Lung (tissue), 12 donors: Measurements from ENCODE around the gene GPS2. TPM values are rescaled to one million over a fixed set of nuclear protein-coding genes. Genes with fewer than 3 reads are reported as not detected.

Experiments
- ATAC-seq: fragments of 200-7000 bp; cut with Tn5 transposase; one replicate; pipeline ENCODE4 v1.9.1; 2020; ENCODE audit warnings: moderate number of reproducible peaks; ENCODE audit not compliant: insufficient read depth, low FRiP score
- DNase-seq, 3 donors: peaks; one replicate each; pipeline ENCODE4 v3.0.0-alpha.2; 2013 to 2017
- H3K27ac ChIP-seq, 2 donors: one replicate each; pipeline ENCODE4 v1.5.1; 2013; ENCODE audit warnings: mild to moderate bottlenecking in 2 of 2, moderate library complexity in 2 of 2, control low read depth in 1 of 2, inconsistent platforms in 1 of 2, low read depth in 1 of 2, low read length in 1 of 2
- H3K27me3 ChIP-seq, 3 donors: one replicate each; pipeline ENCODE4 v1.5.1; 2013; ENCODE audit warnings: low read length in 2 of 3; ENCODE audit not compliant: control insufficient read depth in 3 of 3, insufficient read depth in 3 of 3
- H3K36me3 ChIP-seq, 4 donors: one replicate each; pipeline ENCODE4 v1.5.1; 2013; ENCODE audit warnings: low read length in 4 of 4, mild to moderate bottlenecking in 1 of 4, moderate library complexity in 1 of 4; ENCODE audit not compliant: control insufficient read depth in 4 of 4, insufficient read depth in 4 of 4
- H3K4me1 ChIP-seq, 5 donors: one replicate each; pipeline ENCODE4 v1.5.1; 2013; ENCODE audit warnings: low read length in 5 of 5, mild to moderate bottlenecking in 2 of 5, moderate library complexity in 1 of 5; ENCODE audit not compliant: control insufficient read depth in 5 of 5, insufficient read depth in 5 of 5
- H3K4me3 ChIP-seq: one replicate; pipeline ENCODE4 v1.5.1; 2013; ENCODE audit warnings: mild to moderate bottlenecking, control low read depth, moderate library complexity
- H3K9ac ChIP-seq, 2 donors: one replicate each; pipeline ENCODE4 v1.5.1; 2013; ENCODE audit warnings: low read length in 2 of 2, control low read depth in 1 of 2; ENCODE audit not compliant: insufficient read depth in 1 of 2
- H3K9me3 ChIP-seq, 4 donors: one replicate each; pipeline ENCODE4 v1.5.1; 2013; ENCODE audit warnings: low read length in 3 of 4, mild to moderate bottlenecking in 1 of 4, moderate library complexity in 1 of 4; ENCODE audit not compliant: control insufficient read depth in 4 of 4, insufficient read depth in 3 of 4
- WGBS, 2 donors: extraction: QIAGEN DNeasy Blood & Tissue Kit; methylation state at CpG; one replicate each; pipeline ENCODE4 v1.1.7; 2013; 5-methylcytosine and 5-hydroxymethylcytosine counted together
- polyA plus RNA-seq, 2 donors: library from polyadenylated mRNA; stranded (reverse); fragments of 200-250 nt; gene quantifications; one replicate each; pipeline ENCODE4 v1.2.1, GENCODE V29; 2013
- total RNA-seq, 2 donors: library from RNA; depleted of rRNA in 1 of 2; stranded (reverse); fragments of >200 nt in 1 of 2; gene quantifications; one replicate each; pipeline ENCODE4 v1.2.1, GENCODE V29; 2014 to 2021
- TF ChIP-seq, protein P1 (sequence below): IDR thresholded peaks from 2 replicates; pipeline ENCODE4 v1.5.1; 2012; ENCODE audit warnings: mild to moderate bottlenecking; ENCODE audit errors: control extremely low read depth, extremely low read depth
- donor health status: control.
- donor health status: control.
- donor health status: Bipolar disorder and iron deficiency.
- donor health status: healthy.
- donor health status: DM: yes; HTN: yes; CAD: no.

GPS2 gene
- total and polyA plus RNA-seq, 4 donors, result 23.8 to 71.6 (median 62.8) TPM

- H3K27ac ChIP-seq, result no peak overlapping the region
- TF ChIP-seq, protein P1, sequence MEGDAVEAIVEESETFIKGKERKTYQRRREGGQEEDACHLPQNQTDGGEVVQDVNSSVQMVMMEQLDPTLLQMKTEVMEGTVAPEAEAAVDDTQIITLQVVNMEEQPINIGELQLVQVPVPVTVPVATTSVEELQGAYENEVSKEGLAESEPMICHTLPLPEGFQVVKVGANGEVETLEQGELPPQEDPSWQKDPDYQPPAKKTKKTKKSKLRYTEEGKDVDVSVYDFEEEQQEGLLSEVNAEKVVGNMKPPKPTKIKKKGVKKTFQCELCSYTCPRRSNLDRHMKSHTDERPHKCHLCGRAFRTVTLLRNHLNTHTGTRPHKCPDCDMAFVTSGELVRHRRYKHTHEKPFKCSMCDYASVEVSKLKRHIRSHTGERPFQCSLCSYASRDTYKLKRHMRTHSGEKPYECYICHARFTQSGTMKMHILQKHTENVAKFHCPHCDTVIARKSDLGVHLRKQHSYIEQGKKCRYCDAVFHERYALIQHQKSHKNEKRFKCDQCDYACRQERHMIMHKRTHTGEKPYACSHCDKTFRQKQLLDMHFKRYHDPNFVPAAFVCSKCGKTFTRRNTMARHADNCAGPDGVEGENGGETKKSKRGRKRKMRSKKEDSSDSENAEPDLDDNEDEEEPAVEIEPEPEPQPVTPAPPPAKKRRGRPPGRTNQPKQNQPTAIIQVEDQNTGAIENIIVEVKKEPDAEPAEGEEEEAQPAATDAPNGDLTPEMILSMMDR, result no peak
Measured at GRCh38 chr17:7317161-7317803, 2.1 kb upstream of the GPS2 start.

DNA sequence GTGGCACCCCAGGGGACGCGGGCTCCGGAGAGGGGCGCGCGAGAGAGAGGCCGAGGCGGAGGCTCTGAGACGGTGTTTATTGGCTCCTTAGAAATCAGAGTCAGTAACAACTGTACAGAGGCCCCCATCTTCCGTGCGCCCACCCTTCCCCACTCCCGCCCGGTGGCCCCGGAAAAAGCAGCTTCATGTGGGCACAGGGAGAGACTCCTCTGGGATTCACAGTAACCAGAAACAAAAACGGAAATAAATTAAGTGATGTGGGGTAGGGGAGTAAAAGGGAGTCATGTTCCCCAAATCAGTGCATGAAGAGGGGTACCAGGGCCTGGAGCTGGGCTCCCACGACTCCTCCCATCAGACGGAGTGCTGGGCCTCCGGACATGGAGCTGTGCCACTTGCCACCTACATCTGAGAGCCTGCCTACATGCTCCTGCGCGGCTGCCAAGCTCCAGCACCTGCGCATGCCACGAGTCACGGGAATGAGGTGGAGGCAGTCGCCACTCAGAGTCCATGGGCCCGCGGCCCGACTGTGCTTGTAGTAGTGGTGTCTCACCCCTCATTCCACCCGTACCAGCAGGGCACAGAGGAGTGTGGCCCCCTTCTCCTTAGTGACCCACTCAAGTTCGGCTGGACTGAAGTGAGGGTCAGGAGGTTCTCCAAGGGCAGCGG lies 543 bp upstream of the GPS2 start:
- no peaks in the 10 kb centered on the region for H3K27me3 ChIP-seq
- H3K4me1 ChIP-seq, result peaks cover 4 to 15% (median 9%) of the 10 kb centered on the region in 5 donors

More at GRCh38 chr17:7317161-7317803, 2.1 kb upstream of the GPS2 start:
- ATAC-seq (no peak), DNase-seq (no peak)
- no peak overlapping the region for H3K4me3 ChIP-seq
- peaks cover 4 to 15% (median 6%) of the 10 kb centered on the region in 5 donors for H3K4me1 ChIP-seq
- 87 to 88% methylated on average over 16 of the region's 16 CpGs for WGBS, 2 donors
- H3K27me3 ChIP-seq, result no peaks in the 10 kb centered on the region
- H3K9ac ChIP-seq, result no peak overlapping the region
- H3K36me3 ChIP-seq, result peaks cover 4 to 59% (median 37%) of the 10 kb centered on the region in 4 donors
- H3K9me3 ChIP-seq, result no peaks in the 10 kb centered on the region

GRCh38 chr17:7313890-7314718 lies 1.1 kb downstream of the GPS2 start:
- peak overlapping the region; percentile 90 for H3K4me3 ChIP-seq
- H3K9ac ChIP-seq, result peak overlapping the region; percentile 25 to 73
- TF ChIP-seq, protein P1, result no peak
- H3K27ac ChIP-seq, result peak overlapping the region; percentile 95 to 96
- 47 to 55% methylated on average over 9 of the region's 9 CpGs for WGBS, 2 donors
- DNase-seq (no peak), ATAC-seq (no peak)
- no peaks in the 10 kb centered on the region for H3K27me3 ChIP-seq
- peaks cover 17 to 58% (median 45%) of the 10 kb centered on the region in 4 donors for H3K36me3 ChIP-seq
- peaks cover 0 to 2% (median 0%) of the 10 kb centered on the region in 4 donors for H3K9me3 ChIP-seq
- peaks cover 6 to 22% (median 18%) of the 10 kb centered on the region in 5 donors for H3K4me1 ChIP-seq

More for the DNA sequence above, 543 bp upstream of the GPS2 start:
- Histone ChIP-seq H3K9me3 (no peaks in the 10 kb centered on the region), H3K36me3 (peaks cover 13 to 56% (median 35%) of the 10 kb centered on the region in 4 donors), H3K4me3 (peak overlapping the region; percentile 90), H3K9ac (peak overlapping the region in 1 of 2 donors; percentile 40), H3K27ac (peak overlapping the region; percentile 95 to 96)
- DNase-seq (no peak), ATAC-seq (no peak)
- WGBS, 2 donors, result 41 to 45% methylated on average over 30 of the region's 30 CpGs
- TF ChIP-seq, protein P1, result no peak
